GM10248 (cell line): ENCODE data around the gene ANKK1.

Experiments used
- CTCF ChIA-PET: fragments of 300-600 bp; sonication (Branson Sonifier 250); formaldehyde crosslinking; extraction: SDS; loops from one replicate; lab custom pipeline; 2021; ENCODE audit warnings: antibody characterized with exemption; lab: Yijun Ruan, JAX
- POLR2A ChIA-PET: fragments of 350-650 bp; sonication (Branson Sonifier 250); formaldehyde crosslinking; extraction: SDS; loops from one replicate; lab custom pipeline; 2020; ENCODE audit warnings: antibody characterized with exemption; lab: Yijun Ruan, JAX
- DNase-seq: peaks from one replicate; pipeline ENCODE4 v3.0.0; 2012; ENCODE audit errors: extremely low spot score
- CTCF ChIP-seq: IDR thresholded peaks from 2 replicates; pipeline ENCODE4 v1.5.1; 2012; ENCODE audit warnings: mild to moderate bottlenecking, low read depth; ENCODE audit errors: extremely low read depth, missing control alignments, control extremely low read depth

Gene ANKK1

GRCh38 chr11:113384551-113384950, 3.0 kb upstream of the ANKK1 start:
- CTCF ChIA-PET: interaction anchor here (1.2 to 1.6 kb wide), 4 partner anchors 8 to 148 kb away, joined by 3 to 7 read pairs (median 4); no protein-coding TSS in a partner anchor
- DNase-seq: no peak

GRCh38 chr11:113385749-113386148, 1.8 kb upstream of the ANKK1 start:
- ChIA-PET CTCF (interaction anchor here (1.2 to 2.4 kb wide), 4 partner anchors 9 to 147 kb away, joined by 3 to 11 read pairs (median 6); no protein-coding TSS in a partner anchor), POLR2A (no interaction called here)

More at GRCh38 chr11:113384551-113384950, 3.0 kb upstream of the ANKK1 start:
- TF ChIP-seq CTCF: no peak
- POLR2A ChIA-PET: no interaction called here

GRCh38 chr11:113386866-113387265, 713 bp upstream of the ANKK1 start:
- no peak for TF ChIP-seq CTCF
- no peak for DNase-seq
- ChIA-PET CTCF (interaction anchor here (0.9 to 2.4 kb wide), 3 partner anchors 9 to 18 kb away, joined by 3 to 11 read pairs (median 3); no protein-coding TSS in a partner anchor), POLR2A (no interaction called here)

More at GRCh38 chr11:113385749-113386148, 1.8 kb upstream of the ANKK1 start:
- TF ChIP-seq CTCF: no peak
- no peak for DNase-seq

- CTCF ChIA-PET: interaction anchor here (0.9 to 1.6 kb wide), 3 partner anchors 8 to 34 kb away, joined by 3 to 4 read pairs (median 3); no protein-coding TSS in a partner anchor
- no peak for DNase-seq
- no peak for TF ChIP-seq CTCF
- POLR2A ChIA-PET: no interaction called here
Observed at GRCh38 chr11:113389272-113389671, 1.7 kb downstream of the ANKK1 start.

- DNase-seq: no peak
- ChIA-PET CTCF (interaction anchor here (1.1 to 1.9 kb wide), 2 partner anchors 86 to 136 kb away, joined by 3 to 4 read pairs; no protein-coding TSS in a partner anchor), POLR2A (no interaction called here)
- no peak for TF ChIP-seq CTCF
Observed at GRCh38 chr11:113392236-113392921, 4.8 kb downstream of the ANKK1 start.

- DNase-seq: no peak
- no peak for TF ChIP-seq CTCF
- ChIA-PET POLR2A (no interaction called here), CTCF (interaction anchor here (1.1 to 1.9 kb wide), 3 partner anchors 23 to 135 kb away, joined by 3 to 4 read pairs (median 3); no protein-coding TSS in a partner anchor)
Observed at GRCh38 chr11:113393501-113393985, 6.0 kb downstream of the ANKK1 start.
